ENCODE results near the gene CCDC57. TPM values are rescaled to one million over a fixed set of nuclear protein-coding genes. Genes with fewer than 3 reads are reported as not detected.

The CCDC57 gene
- total RNA-seq, 4 donors from 2014 or later = 27.1 to 79.9 (median 50.9) TPM

DNA sequence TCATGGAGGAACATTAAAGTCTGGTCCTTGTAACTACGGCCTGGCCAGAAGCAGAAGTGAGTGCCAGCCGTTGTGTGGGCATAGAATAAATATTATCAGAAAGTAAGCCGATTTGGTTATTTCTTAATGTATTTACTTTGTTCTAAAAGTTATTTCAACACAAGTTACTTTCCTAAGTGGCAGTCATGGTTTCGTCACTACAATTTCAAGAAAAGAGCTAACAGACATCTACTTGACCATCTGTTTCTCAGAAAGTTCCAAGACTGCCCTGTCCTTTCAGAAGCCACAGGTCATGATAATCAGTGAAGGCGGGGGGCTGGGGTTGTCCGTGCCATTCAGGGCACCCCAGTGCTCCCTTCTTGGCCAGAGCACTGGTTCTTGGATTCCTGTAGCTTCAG is 99.7 kb downstream of the CCDC57 start:
- Histone ChIP-seq H3K27ac (no peak overlapping the region), H3K4me1 (peaks cover 9 to 10% of the 10 kb centered on the region in 2 donors), H3K4me3 (replicated peaks in 1 of 3) (no peak overlapping the region), H3K36me3 (peaks cover 0 to 5% of the 10 kb centered on the region in 2 donors), H3K27me3 (no peaks in the 10 kb centered on the region), H3K9me3 (no peaks in the 10 kb centered on the region)
- intact Hi-C loops (cut with DNase I) = no loop called here
- no peak for TF ChIP-seq POLR2A (IDR thresholded peaks at IDR 0.05)
- DNase-seq = no peak
- 91 to 96% methylated on average over 6 of the region's 6 CpGs for WGBS, 2 donors

DNA sequence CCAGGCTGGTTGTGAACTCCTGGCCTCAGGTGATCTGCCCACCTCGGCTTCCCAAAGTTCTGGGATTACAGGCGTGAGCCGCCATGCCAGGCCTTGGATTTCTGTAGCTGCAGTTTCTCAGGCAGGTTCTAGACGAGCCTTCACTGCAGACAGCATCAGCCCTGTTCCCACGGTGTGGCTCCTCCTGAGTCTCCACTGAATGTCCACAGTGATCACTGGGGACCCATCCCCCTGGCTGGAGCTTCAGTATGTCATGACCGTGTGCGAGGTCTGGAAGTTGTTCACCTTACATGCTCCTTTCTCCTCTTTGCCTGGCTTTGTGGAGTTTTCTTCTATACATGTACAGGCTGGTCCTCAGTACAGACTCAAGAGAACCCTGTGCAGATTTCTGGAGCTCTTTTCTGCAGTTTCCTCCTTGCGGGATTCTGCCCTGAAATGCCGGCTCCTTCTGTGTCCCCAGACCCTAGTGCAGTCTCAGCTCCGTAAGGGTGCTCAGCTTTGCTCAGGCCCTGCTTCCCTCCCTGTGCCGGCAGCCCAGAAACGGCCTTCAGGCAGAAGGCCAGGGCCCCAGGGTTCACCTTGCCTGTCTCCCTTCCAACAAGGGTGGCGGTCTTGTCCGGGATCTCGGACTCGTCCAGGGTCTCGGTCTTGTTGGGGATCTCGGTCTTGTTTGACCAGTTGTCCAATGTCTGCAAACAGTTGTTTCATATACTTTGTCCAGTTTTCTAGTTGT is 100.3 kb downstream of the CCDC57 start:
- intact Hi-C loops (cut with DNase I) = no loop called here
- Histone ChIP-seq H3K4me1 (peaks cover 14 to 15% of the 10 kb centered on the region in 2 donors), H3K36me3 (peaks cover 0 to 5% of the 10 kb centered on the region in 2 donors), H3K27me3 (no peaks in the 10 kb centered on the region), H3K9me3 (no peaks in the 10 kb centered on the region), H3K27ac (no peak overlapping the region), H3K4me3 (replicated peaks in 1 of 3) (no peak overlapping the region)
- DNase-seq = no peak
- 92 to 93% methylated on average over 18 of the region's 18 CpGs for WGBS, 2 donors
- TF ChIP-seq, protein P1, sequence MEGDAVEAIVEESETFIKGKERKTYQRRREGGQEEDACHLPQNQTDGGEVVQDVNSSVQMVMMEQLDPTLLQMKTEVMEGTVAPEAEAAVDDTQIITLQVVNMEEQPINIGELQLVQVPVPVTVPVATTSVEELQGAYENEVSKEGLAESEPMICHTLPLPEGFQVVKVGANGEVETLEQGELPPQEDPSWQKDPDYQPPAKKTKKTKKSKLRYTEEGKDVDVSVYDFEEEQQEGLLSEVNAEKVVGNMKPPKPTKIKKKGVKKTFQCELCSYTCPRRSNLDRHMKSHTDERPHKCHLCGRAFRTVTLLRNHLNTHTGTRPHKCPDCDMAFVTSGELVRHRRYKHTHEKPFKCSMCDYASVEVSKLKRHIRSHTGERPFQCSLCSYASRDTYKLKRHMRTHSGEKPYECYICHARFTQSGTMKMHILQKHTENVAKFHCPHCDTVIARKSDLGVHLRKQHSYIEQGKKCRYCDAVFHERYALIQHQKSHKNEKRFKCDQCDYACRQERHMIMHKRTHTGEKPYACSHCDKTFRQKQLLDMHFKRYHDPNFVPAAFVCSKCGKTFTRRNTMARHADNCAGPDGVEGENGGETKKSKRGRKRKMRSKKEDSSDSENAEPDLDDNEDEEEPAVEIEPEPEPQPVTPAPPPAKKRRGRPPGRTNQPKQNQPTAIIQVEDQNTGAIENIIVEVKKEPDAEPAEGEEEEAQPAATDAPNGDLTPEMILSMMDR (IDR thresholded peaks at IDR 0.05) = no peak
- no peak for TF ChIP-seq POLR2A (IDR thresholded peaks at IDR 0.05)

DNA sequence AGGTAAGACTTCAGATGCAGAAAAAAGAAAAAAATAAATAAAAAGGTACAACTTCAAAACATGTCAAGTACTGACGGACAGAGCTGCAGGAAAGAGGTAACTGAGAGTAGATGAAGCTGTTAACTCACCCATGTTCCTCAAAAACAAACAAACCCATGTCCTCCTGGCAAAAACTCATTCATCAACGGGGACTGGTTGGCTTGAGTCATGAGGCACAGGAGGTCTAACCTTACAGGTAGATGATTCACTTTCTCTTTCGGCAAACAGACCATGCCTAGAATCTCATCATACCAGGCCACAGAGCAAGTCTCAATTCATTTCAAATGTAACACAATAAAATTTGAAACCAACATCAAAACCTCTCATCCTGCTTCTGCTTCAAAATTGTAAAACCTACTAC is 102.3 kb downstream of the CCDC57 start:
- DNase-seq = peak in 1 of 2 donors; percentile 41
- Histone ChIP-seq H3K27me3 (no peaks in the 10 kb centered on the region), H3K4me1 (peaks cover 27 to 34% of the 10 kb centered on the region in 2 donors), H3K9me3 (no peaks in the 10 kb centered on the region), H3K36me3 (peaks cover 0 to 5% of the 10 kb centered on the region in 2 donors), H3K4me3 (replicated peaks in 1 of 3) (no peak overlapping the region), H3K27ac (peak overlapping the region; percentile 15 to 36 (median 32))
- intact Hi-C loops (cut with DNase I) = no loop called here
- peak in 1 of 2 donors; percentile 38 for TF ChIP-seq POLR2A (IDR thresholded peaks at IDR 0.05)
- TF ChIP-seq, protein P1 (IDR thresholded peaks at IDR 0.05) = no peak
- WGBS, 2 donors = 33 to 49% methylated on average over 3 of the region's 3 CpGs

DNA sequence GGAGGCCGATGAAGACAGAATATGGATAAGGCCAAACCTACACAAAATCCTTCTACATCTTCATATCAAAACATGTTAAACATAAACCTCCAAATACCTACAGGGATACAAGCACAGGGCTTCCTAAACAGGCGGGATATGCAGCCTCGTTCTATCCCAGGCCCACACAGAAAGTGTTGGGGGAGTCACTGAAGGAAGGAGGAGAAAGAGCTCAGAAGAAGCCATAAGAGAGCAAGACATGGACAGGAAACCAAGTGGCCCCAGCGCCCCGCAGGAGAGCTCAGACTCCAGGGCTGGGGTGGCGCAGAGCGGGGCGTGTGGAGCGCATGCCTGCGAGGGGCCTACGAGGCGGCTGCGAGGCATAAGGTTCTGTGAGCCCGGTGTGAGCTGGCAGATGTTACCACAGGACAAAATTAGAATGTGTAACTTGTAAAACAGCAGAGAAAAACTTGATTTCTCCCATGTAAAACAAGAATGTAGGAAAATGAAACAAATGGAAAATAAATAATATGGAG is 103.6 kb downstream of the CCDC57 start:
- no peak for DNase-seq
- H3K27ac ChIP-seq = peak overlapping the region in 2 of 3 donors; percentile 62 to 97
- H3K27me3 ChIP-seq = no peaks in the 10 kb centered on the region
- peaks cover 0 to 5% of the 10 kb centered on the region in 2 donors for H3K36me3 ChIP-seq
- 95 to 96% methylated on average over 14 of the region's 14 CpGs for WGBS, 2 donors
- TF ChIP-seq, protein P1 (IDR thresholded peaks at IDR 0.05) = no peak
- no peak for TF ChIP-seq POLR2A (IDR thresholded peaks at IDR 0.05)
- intact Hi-C loops (cut with DNase I) = no loop called here
- H3K4me3 ChIP-seq (replicated peaks in 1 of 3) = no peak overlapping the region
- peaks cover 34 to 41% of the 10 kb centered on the region in 2 donors for H3K4me1 ChIP-seq
- no peaks in the 10 kb centered on the region for H3K9me3 ChIP-seq

DNA sequence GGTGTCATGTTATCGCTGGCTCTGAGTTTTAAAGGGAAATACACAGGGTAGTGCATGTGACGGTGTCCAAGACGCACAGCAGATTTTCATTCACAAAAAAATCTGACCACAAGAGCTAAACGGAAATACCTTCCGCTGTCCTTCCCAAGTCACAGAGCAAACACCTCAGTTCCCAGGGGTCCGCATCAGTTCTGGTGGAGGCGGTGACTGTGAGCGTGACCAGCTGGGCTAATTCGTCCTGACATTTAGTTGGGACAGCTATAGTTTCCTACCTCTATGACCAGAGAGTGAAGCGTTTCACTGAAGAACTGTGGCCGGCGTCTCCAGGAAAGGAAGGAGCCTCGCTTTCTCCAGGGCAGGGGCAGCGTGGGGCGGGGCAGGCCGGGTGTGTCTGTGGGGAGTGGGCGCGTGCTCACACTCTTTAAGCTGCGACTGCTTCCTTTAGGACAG is 104.1 kb downstream of the CCDC57 start:
- peaks cover 0 to 5% of the 10 kb centered on the region in 2 donors for H3K36me3 ChIP-seq

More for the DNA sequence above, 104.1 kb downstream of the CCDC57 start:
- Histone ChIP-seq H3K27me3 (no peaks in the 10 kb centered on the region), H3K4me3 (replicated peaks in 1 of 3) (no peak overlapping the region), H3K4me1 (peaks cover 39 to 46% of the 10 kb centered on the region in 2 donors), H3K27ac (peak overlapping the region; percentile 62 to 97 (median 72)), H3K9me3 (no peaks in the 10 kb centered on the region)
- TF ChIP-seq, protein P1 (IDR thresholded peaks at IDR 0.05) = no peak
- no peak for TF ChIP-seq POLR2A (IDR thresholded peaks at IDR 0.05)
- DNase-seq = no peak
- intact Hi-C loops (cut with DNase I) = no loop called here
- WGBS, 2 donors = 73 to 79% methylated on average over 19 of the region's 19 CpGs

Measured in thyroid gland (tissue), 4 donors.